Psoas muscle (tissue), 8 donors: ENCODE measurements around the gene SULT1C3. TPM values are rescaled to one million over a fixed set of nuclear protein-coding genes. Genes with fewer than 3 reads are reported as not detected.

Experiments
- ATAC-seq, 4 donors: fragments of 200-7000 bp; cut with Tn5 transposase; one replicate each; pipeline ENCODE4 v1.9.1; 2020; ENCODE audit warnings: moderate library complexity in 3 of 4, mild to moderate bottlenecking in 2 of 4
- DNase-seq, 2 donors: peaks; one replicate each; pipeline ENCODE4 v3.0.0-alpha.2; 2020
- H3K27ac ChIP-seq: fragments of 200-600 bp; one replicate; pipeline ENCODE4 v1.8.0; 2022
- H3K27me3 ChIP-seq, 3 donors: fragments of 200-600 bp in 1 of 3; one replicate each; pipeline versions ENCODE4 v1.6.1 to v1.8.0; 2013 to 2022; ENCODE audit warnings: low read length in 2 of 3, mild to moderate bottlenecking in 2 of 3, moderate library complexity in 1 of 3; ENCODE audit not compliant: insufficient read depth in 3 of 3
- H3K36me3 ChIP-seq, 2 donors: fragments of 200-600 bp in 1 of 2; one replicate each; pipeline versions ENCODE4 v1.6.1 to v1.8.0; 2013 to 2022; ENCODE audit warnings: low read depth in 1 of 2, mild to moderate bottlenecking in 1 of 2, moderate library complexity in 1 of 2; ENCODE audit not compliant: insufficient read depth in 1 of 2
- H3K4me1 ChIP-seq: fragments of 200-600 bp; one replicate; pipeline ENCODE4 v1.8.0; 2022
- H3K4me3 ChIP-seq: fragments of 200-600 bp; one replicate; pipeline ENCODE4 v1.8.0; 2022; ENCODE audit warnings: mild to moderate bottlenecking
- H3K9me3 ChIP-seq: fragments of 200-600 bp; one replicate; pipeline ENCODE4 v1.8.0; 2022
- CTCF ChIP-seq: fragments of 200-600 bp; IDR thresholded peaks from one replicate; pipeline ENCODE4 v1.8.0; 2022; ENCODE audit warnings: antibody characterized with exemption
- WGBS, 3 donors: extraction: QIAGEN DNeasy Blood & Tissue Kit; methylation state at CpG; one replicate each; pipeline versions ENCODE4 v1.1.6 to v1.1.7; 2013; 5-methylcytosine and 5-hydroxymethylcytosine counted together
- intact Hi-C, 2 donors: fragments of 100-400 bp; cut with DNase I; formaldehyde crosslinking; loops; one replicate each; pipeline versions ENCODE4 v1.11.0 to v1.14.2; 2022
- polyA plus RNA-seq, 3 donors: library from polyadenylated mRNA; stranded (reverse); fragments of 200-250 nt; gene quantifications; one replicate each; pipeline ENCODE4 v1.2.3, GENCODE V29; 2013
- total RNA-seq, 4 donors: library from RNA; stranded (reverse); fragmentation: NEBNext Ultra II Directional in 2 of 4; extraction: Animal tissue kit (Norgen Biotek cat#: 25700) in 2 of 4; gene quantifications; one replicate each; pipeline versions ENCODE4 v1.2.1 to v1.2.4, GENCODE V29; 2021 to 2023
- donor health status: healthy with polysubstance abuse.
- donor health status: DM: no; HTN: no; CAD: no; lungs with moderate emphysema.
- donor health status: Bipolar disorder and iron deficiency.
- donor health status: healthy.
- donor health status: DM: yes; HTN: yes; CAD: no.
- donor health status: DM: no; HTN: no; CAD: no.
- donor health status: DM: no; HTN: no; CAD: no.
- donor health status: DM: yes; HTN: yes; CAD: no.

SULT1C3 gene
- total and polyA plus RNA-seq, 7 donors: not detected

- ATAC-seq: no peak
- intact Hi-C loops: no loop called here
- no peak for TF ChIP-seq CTCF
- no peaks in the 10 kb centered on the region for H3K36me3 ChIP-seq
- no peak overlapping the region for H3K27ac ChIP-seq
- 6 to 20% (median 16%) methylated on average over 1 of the region's 1 CpG for WGBS, 3 donors
- H3K9me3 ChIP-seq: no peaks in the 10 kb centered on the region
- H3K4me1 ChIP-seq: no peaks in the 10 kb centered on the region
- no peaks in the 10 kb centered on the region for H3K27me3 ChIP-seq
- H3K4me3 ChIP-seq: no peak overlapping the region
- no peak for DNase-seq
These were observed 13.3 kb downstream of the SULT1C3 start for GRCh38 chr2:108253106-108253505.

DNA sequence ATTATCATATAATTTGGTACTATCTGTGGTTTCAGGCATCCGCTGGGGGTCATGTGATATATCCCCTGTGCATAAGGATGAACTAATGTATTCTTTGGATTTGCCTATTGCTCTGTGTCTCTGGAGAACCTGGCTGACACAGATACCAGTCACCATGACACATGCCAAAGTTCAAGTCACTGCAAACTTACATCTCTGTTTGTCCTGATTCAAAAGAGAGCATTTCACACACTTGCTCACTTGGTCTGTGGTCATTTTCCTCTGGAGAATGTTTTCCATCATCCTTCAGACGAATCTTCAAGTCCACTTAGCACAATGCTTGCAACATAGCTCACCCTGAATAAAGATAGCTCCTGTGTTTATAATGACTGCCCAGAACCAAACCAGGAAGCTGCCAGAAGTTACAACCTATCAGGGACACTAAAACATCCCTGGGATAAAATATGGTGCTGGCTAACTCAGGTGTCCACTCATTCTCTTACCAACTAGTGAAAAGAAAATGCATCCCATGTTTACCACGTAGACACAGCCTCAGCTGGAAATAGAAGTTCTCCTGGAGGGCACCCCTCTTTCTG is 18.1 kb downstream of the SULT1C3 start:
- intact Hi-C loops: no loop called here
- Histone ChIP-seq H3K27me3 (no peaks in the 10 kb centered on the region), H3K36me3 (no peaks in the 10 kb centered on the region), H3K4me1 (no peaks in the 10 kb centered on the region), H3K27ac (no peak overlapping the region), H3K4me3 (no peak overlapping the region), H3K9me3 (no peaks in the 10 kb centered on the region)
- ATAC-seq (no peak), DNase-seq (no peak)
- TF ChIP-seq CTCF: no peak
- WGBS, 3 donors: 61 to 64% (median 61%) methylated on average over 3 of the region's 3 CpGs

DNA sequence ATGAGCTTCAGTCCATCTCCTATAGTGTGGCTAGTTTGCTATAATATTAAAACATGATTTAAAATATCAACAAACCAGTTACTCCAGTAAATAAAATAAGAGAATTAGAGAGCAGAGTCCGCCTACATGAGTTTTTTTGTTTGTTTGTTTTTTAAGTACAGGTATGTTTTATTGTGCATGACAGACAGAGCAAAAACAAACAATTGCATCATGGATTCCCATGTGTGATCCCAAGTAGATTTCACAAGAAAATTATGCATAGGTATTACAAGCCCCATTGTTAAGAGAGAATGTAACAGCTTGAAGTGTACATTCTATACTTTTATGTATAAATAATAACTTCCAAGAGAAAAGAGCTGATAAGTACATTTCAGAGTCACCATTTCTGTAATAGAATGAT is 21.0 kb downstream of the SULT1C3 start:
- Histone ChIP-seq H3K36me3 (no peaks in the 10 kb centered on the region), H3K9me3 (no peaks in the 10 kb centered on the region), H3K27me3 (no peaks in the 10 kb centered on the region), H3K27ac (no peak overlapping the region), H3K4me1 (no peaks in the 10 kb centered on the region), H3K4me3 (no peak overlapping the region)
- no peak for DNase-seq
- WGBS, 3 donors: 70 to 84% (median 74%) methylated on average over 1 of the region's 1 CpG
- TF ChIP-seq CTCF: no peak
- intact Hi-C loops: no loop called here
- ATAC-seq: no peak

- ATAC-seq (no peak), DNase-seq (no peak)
- Histone ChIP-seq H3K36me3 (no peaks in the 10 kb centered on the region), H3K27me3 (no peaks in the 10 kb centered on the region), H3K4me1 (no peaks in the 10 kb centered on the region), H3K27ac (no peak overlapping the region), H3K4me3 (no peak overlapping the region), H3K9me3 (no peaks in the 10 kb centered on the region)
- 63 to 73% (median 70%) methylated on average over 1 of the region's 1 CpG for WGBS, 3 donors
- no peak for TF ChIP-seq CTCF
- intact Hi-C loops: no loop called here
These were observed 22.3 kb downstream of the SULT1C3 start for GRCh38 chr2:108262036-108262435.

DNA sequence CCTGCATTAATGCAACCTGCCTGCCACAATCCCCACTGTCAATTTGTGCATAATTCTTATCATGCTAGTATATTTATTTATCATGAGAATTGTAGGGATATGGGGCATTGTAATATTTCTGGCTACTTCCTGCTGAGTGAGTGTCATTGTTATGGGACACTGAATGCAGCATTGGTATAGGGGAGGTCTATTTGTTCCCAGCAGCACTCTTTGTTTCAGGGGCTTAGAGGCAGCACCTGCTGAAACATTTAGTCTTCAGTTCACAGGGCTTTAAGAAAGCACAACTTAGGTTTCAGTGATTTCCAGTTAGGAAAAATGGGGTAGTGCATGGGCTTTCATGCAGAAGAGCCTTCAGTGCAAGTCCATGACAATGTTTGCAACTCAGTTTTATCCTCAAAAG is 23.6 kb downstream of the SULT1C3 start:
- ATAC-seq: no peak
- Histone ChIP-seq H3K27me3 (no peaks in the 10 kb centered on the region), H3K9me3 (no peaks in the 10 kb centered on the region), H3K4me1 (no peaks in the 10 kb centered on the region), H3K4me3 (no peak overlapping the region), H3K27ac (no peak overlapping the region), H3K36me3 (no peaks in the 10 kb centered on the region)
- TF ChIP-seq CTCF: no peak
- intact Hi-C loops: no loop called here
- no peak for DNase-seq
